Aorta (tissue), 5 donors: ENCODE measurements around the gene SLC39A13. TPM values are rescaled to one million over a fixed set of nuclear protein-coding genes. Genes with fewer than 3 reads are reported as not detected.

Experiments used
- ATAC-seq: fragments of 200-7000 bp; cut with Tn5 transposase; one replicate; pipeline ENCODE4 v1.9.1; 2022; ENCODE audit warnings: moderate library complexity; ENCODE audit not compliant: low FRiP score
- DNase-seq, 2 donors: peaks; one replicate each; pipeline ENCODE4 v3.0.0-alpha.2; 2020
- H3K27ac ChIP-seq, 2 donors: one replicate each; pipeline ENCODE4 v1.5.1; 2013; ENCODE audit warnings: low read length in 2 of 2, mild to moderate bottlenecking in 2 of 2, moderate library complexity in 2 of 2, control low read depth in 1 of 2, inconsistent platforms in 1 of 2, low read depth in 1 of 2
- H3K27me3 ChIP-seq, 2 donors: one replicate each; pipeline ENCODE4 v1.6.1; 2013; ENCODE audit warnings: control low read depth in 1 of 2, low read length in 1 of 2, mild to moderate bottlenecking in 1 of 2, moderate library complexity in 1 of 2; ENCODE audit not compliant: insufficient read depth in 2 of 2, control insufficient read depth in 1 of 2
- H3K36me3 ChIP-seq, 2 donors: one replicate each; pipeline ENCODE4 v1.6.1; 2013; ENCODE audit warnings: control low read depth in 1 of 2, low read length in 1 of 2, mild to moderate bottlenecking in 1 of 2; ENCODE audit not compliant: insufficient read depth in 2 of 2, control insufficient read depth in 1 of 2
- H3K4me1 ChIP-seq, 2 donors: one replicate each; pipeline ENCODE4 v1.6.1; 2013; ENCODE audit warnings: low read length in 2 of 2, control low read depth in 1 of 2, mild to moderate bottlenecking in 1 of 2, moderate library complexity in 1 of 2; ENCODE audit not compliant: insufficient read depth in 2 of 2, control insufficient read depth in 1 of 2
- H3K4me3 ChIP-seq, 2 donors: one replicate each; pipeline ENCODE4 v1.5.1; 2013; ENCODE audit warnings: low read length in 2 of 2, control low read depth in 1 of 2, mild to moderate bottlenecking in 1 of 2
- H3K9me3 ChIP-seq: one replicate; pipeline ENCODE4 v1.6.1; 2013; ENCODE audit warnings: mild to moderate bottlenecking, low read length; ENCODE audit not compliant: control insufficient read depth
- WGBS, 2 donors: extraction: QIAGEN DNeasy Blood & Tissue Kit; methylation state at CpG; one replicate each; pipeline ENCODE4 v1.1.7; 2013; 5-methylcytosine and 5-hydroxymethylcytosine counted together
- intact Hi-C, 2 donors: fragments of 100-400 bp; cut with DNase I; formaldehyde crosslinking; loops; one replicate each; pipeline versions ENCODE4 v1.14.2 to v1.15.0; 2022
- microRNA-seq, 2 donors: library from miRNA; unstranded; fragments of <30 nt; microRNA quantifications; one replicate each; pipeline ENCODE4 v1.2.0, GENCODE V29; 2020
- polyA plus RNA-seq, 2 donors: library from polyadenylated mRNA; stranded (reverse); fragments of 200-250 nt; gene quantifications; one replicate each; pipeline ENCODE4 v1.2.3, GENCODE V29; 2013
- total RNA-seq, 2 donors: library from RNA; stranded (reverse); fragmentation: NEBNext Ultra II Directional; extraction: Animal tissue kit (Norgen Biotek cat#: 25700); gene quantifications; one replicate each; pipeline ENCODE4 v1.2.1, GENCODE V29; 2021
- donor health status: healthy with polysubstance abuse.
- donor health status: Bipolar disorder and iron deficiency.
- donor health status: DM: no; HTN: no; CAD: no.
- donor health status: DM: no; HTN: no; CAD: no.
- donor health status: DM: yes; HTN: yes; CAD: no.

SLC39A13 gene
- total and polyA plus RNA-seq, 4 donors, result 34.7 to 118 (median 82.0) TPM

- no peaks in the 10 kb centered on the region for H3K36me3 ChIP-seq
- WGBS, 2 donors, result 94 to 96% methylated on average over 7 of the region's 7 CpGs
- intact Hi-C loops, result no loop called here
- H3K27ac ChIP-seq, result no peak overlapping the region
- no peaks in the 10 kb centered on the region for H3K9me3 ChIP-seq
- DNase-seq (no peak), ATAC-seq (no peak)
- no peaks in the 10 kb centered on the region for H3K4me1 ChIP-seq
- H3K4me3 ChIP-seq, result no peak overlapping the region
- no peaks in the 10 kb centered on the region for H3K27me3 ChIP-seq
These were observed 53.5 kb downstream of the SLC39A13 start for GRCh38 chr11:47461876-47462275.

GRCh38 chr11:47464483-47464882, 56.1 kb downstream of the SLC39A13 start:
- no peaks in the 10 kb centered on the region for H3K9me3 ChIP-seq
- no peak overlapping the region for H3K4me3 ChIP-seq
- H3K4me1 ChIP-seq, result no peaks in the 10 kb centered on the region
- intact Hi-C loops, result no loop called here
- no peaks in the 10 kb centered on the region for H3K27me3 ChIP-seq
- H3K27ac ChIP-seq, result no peak overlapping the region
- ATAC-seq (no peak), DNase-seq (peak in 1 of 2 donors; percentile 42)
- H3K36me3 ChIP-seq, result no peaks in the 10 kb centered on the region
- WGBS, 2 donors, result 86% methylated on average over 5 of the region's 5 CpGs

Small RNAs within 50 kb of the gene (microRNA-seq; reads per million reads assigned to microRNA genes)
- 0 reads per million in 2 donors for gene MIR4487

Other genes starting within 250 kb of the SLC39A13 start
- gene ARFGAP2, start 231.7 kb upstream of the SLC39A13 start, total RNA-seq, result 10 to 100 TPM; 65.8 to 68.2 TPM
- 10 to 100 TPM; 38.4 to 94.1 TPM for gene ARFGAP2, start 231.7 kb upstream of the SLC39A13 start, polyA plus RNA-seq
- gene PACSIN3, start 222.2 kb upstream of the SLC39A13 start, total RNA-seq, result 10 to 100 TPM; 24.6 to 36.2 TPM
- 10 to 100 TPM; 22.0 to 37.1 TPM for gene PACSIN3, start 222.2 kb upstream of the SLC39A13 start, polyA plus RNA-seq
- 10 to 100 TPM; 54.8 to 60.6 TPM for gene DDB2, start 193.6 kb upstream of the SLC39A13 start, total RNA-seq
- 100 to 1,000 TPM in 1 of 2 donors, 10 to 100 TPM in 1; 32.9 to 117 TPM for gene DDB2, start 193.6 kb upstream of the SLC39A13 start, polyA plus RNA-seq
- 10 to 100 TPM; 20.6 to 27.8 TPM for gene ACP2, start 159.8 kb upstream of the SLC39A13 start, total RNA-seq
- gene ACP2, start 159.8 kb upstream of the SLC39A13 start, polyA plus RNA-seq, result 10 to 100 TPM; 18.0 to 19.9 TPM
- gene NR1H3, start 150.6 kb upstream of the SLC39A13 start, total RNA-seq, result 10 to 100 TPM; 14.9 to 46.2 TPM
- 100 to 1,000 TPM in 1 of 2 donors, 10 to 100 TPM in 1; 51.8 to 123 TPM for gene NR1H3, start 150.6 kb upstream of the SLC39A13 start, polyA plus RNA-seq
- gene MADD, start 138.5 kb upstream of the SLC39A13 start, total RNA-seq, result 10 to 100 TPM; 34.9 to 58.0 TPM
- gene MADD, start 138.5 kb upstream of the SLC39A13 start, polyA plus RNA-seq, result 10 to 100 TPM; 13.8 to 28.9 TPM
- gene MYBPC3, start 55.9 kb upstream of the SLC39A13 start, total RNA-seq, result under 1 TPM; 0.15 to 0.42 TPM
- gene MYBPC3, start 55.9 kb upstream of the SLC39A13 start, polyA plus RNA-seq, result 1 to 10 TPM in 1 of 2 donors, under 1 TPM in 1; 0.03 to 1.9 TPM
- 10 to 100 TPM; 41.0 to 56.0 TPM for gene SPI1, start 30.0 kb upstream of the SLC39A13 start, total RNA-seq
- 10 to 100 TPM in 1 of 2 donors, 1 to 10 TPM in 1; 6.3 to 37.8 TPM for gene SPI1, start 30.0 kb upstream of the SLC39A13 start, polyA plus RNA-seq
- gene PSMC3, start 17.8 kb downstream of the SLC39A13 start, total RNA-seq, result 100 to 1,000 TPM in 1 of 2 donors, 10 to 100 TPM in 1; 84.2 to 117 TPM
- gene PSMC3, start 17.8 kb downstream of the SLC39A13 start, polyA plus RNA-seq, result 100 to 1,000 TPM; 181 to 204 TPM
- gene RAPSN, start 40.5 kb downstream of the SLC39A13 start, total RNA-seq, result under 1 TPM; 0.66 to 0.71 TPM
- gene RAPSN, start 40.5 kb downstream of the SLC39A13 start, polyA plus RNA-seq, result under 1 TPM in 1 of 2 donors, not detected in 1; 0.46 TPM
- 100 to 1,000 TPM in 1 of 2 donors, 10 to 100 TPM in 1; 98.5 to 114 TPM for gene CELF1, start 144.5 kb downstream of the SLC39A13 start, total RNA-seq
- gene CELF1, start 144.5 kb downstream of the SLC39A13 start, polyA plus RNA-seq, result 10 to 100 TPM; 11.3 to 17.7 TPM
- gene PTPMT1, start 157.0 kb downstream of the SLC39A13 start, total RNA-seq, result 10 to 100 TPM; 25.6 to 26.1 TPM
- 10 to 100 TPM; 45.9 to 51.5 TPM for gene PTPMT1, start 157.0 kb downstream of the SLC39A13 start, polyA plus RNA-seq
- 10 to 100 TPM; 11.1 to 13.5 TPM for gene KBTBD4, start 170.4 kb downstream of the SLC39A13 start, total RNA-seq
- 10 to 100 TPM in 1 of 2 donors, 1 to 10 TPM in 1; 8.9 to 13.3 TPM for gene KBTBD4, start 170.4 kb downstream of the SLC39A13 start, polyA plus RNA-seq
- gene NDUFS3, start 170.5 kb downstream of the SLC39A13 start, total RNA-seq, result 10 to 100 TPM; 52.2 to 56.2 TPM
- 100 to 1,000 TPM in 1 of 2 donors, 10 to 100 TPM in 1; 80.3 to 106 TPM for gene NDUFS3, start 170.5 kb downstream of the SLC39A13 start, polyA plus RNA-seq
- 1 to 10 TPM; 1.7 to 4.8 TPM for gene FAM180B, start 178.1 kb downstream of the SLC39A13 start, total RNA-seq
- under 1 TPM in 1 of 2 donors, not detected in 1; 0.38 TPM for gene FAM180B, start 178.1 kb downstream of the SLC39A13 start, polyA plus RNA-seq
- gene C1QTNF4, start 185.8 kb downstream of the SLC39A13 start, total RNA-seq, result 1 to 10 TPM; 2.3 TPM
- gene C1QTNF4, start 185.8 kb downstream of the SLC39A13 start, polyA plus RNA-seq, result 1 to 10 TPM in 1 of 2 donors, under 1 TPM in 1; 0.63 to 3.1 TPM
- gene MTCH2, start 234.0 kb downstream of the SLC39A13 start, total RNA-seq, result 10 to 100 TPM; 34.8 to 43.7 TPM
- gene MTCH2, start 234.0 kb downstream of the SLC39A13 start, polyA plus RNA-seq, result 10 to 100 TPM; 28.6 to 47.8 TPM